Stomach smooth muscle (tissue), 2 donors: ENCODE measurements around the gene CEP57.
"Not testable (repeated sequence)": the region's sequence is repeated elsewhere in the genome, so short reads cannot be mapped to it uniquely, and the experiment has no call there.

Experiments used
- H3K27ac ChIP-seq: one replicate; pipeline ENCODE4 v1.7.0; 2013; ENCODE audit warnings: mild to moderate bottlenecking, low read length, inconsistent platforms
- H3K27me3 ChIP-seq, 2 donors: one replicate each; pipeline ENCODE4 v1.7.0; 2013; ENCODE audit warnings: low read length in 2 of 2; ENCODE audit not compliant: insufficient read depth in 2 of 2, control insufficient read depth in 1 of 2
- H3K36me3 ChIP-seq, 2 donors: one replicate each; pipeline ENCODE4 v1.7.0; 2013; ENCODE audit warnings: low read length in 2 of 2; ENCODE audit not compliant: control insufficient read depth in 2 of 2, insufficient read depth in 2 of 2
- H3K4me1 ChIP-seq: one replicate; pipeline ENCODE4 v1.7.0; 2013; ENCODE audit warnings: low read length; ENCODE audit not compliant: control insufficient read depth, insufficient read depth
- H3K4me3 ChIP-seq, 2 donors: one replicate each; pipeline ENCODE4 v1.7.0; 2013; ENCODE audit warnings: low read length in 2 of 2
- H3K9ac ChIP-seq, 2 donors: one replicate each; pipeline ENCODE4 v1.7.0; 2013; ENCODE audit warnings: low read length in 2 of 2, mild to moderate bottlenecking in 1 of 2
- H3K9me3 ChIP-seq, 2 donors: one replicate each; pipeline ENCODE4 v1.7.0; 2013; ENCODE audit warnings: low read length in 2 of 2; ENCODE audit not compliant: control insufficient read depth in 2 of 2
- donor health status: healthy.
- donor health status: Pancreatic carcinoma.

Gene CEP57

DNA sequence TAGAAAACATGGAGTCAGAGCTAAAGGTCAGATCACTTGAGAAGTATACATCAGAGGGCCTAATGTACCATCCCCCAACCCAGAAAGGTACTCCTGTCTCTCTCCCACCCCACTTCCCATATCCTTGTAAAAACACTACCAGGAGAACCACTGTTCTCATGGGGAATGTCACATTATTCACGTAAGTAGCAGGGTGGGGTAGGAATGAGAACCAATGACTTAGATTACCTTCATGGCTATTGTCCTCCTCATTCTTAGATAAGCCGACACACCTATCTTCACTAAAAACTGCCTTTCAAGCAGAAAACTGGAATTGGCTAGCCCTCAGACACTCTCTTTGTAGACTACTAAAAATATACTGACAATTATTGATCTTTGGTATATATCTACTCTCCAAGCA, 63.6 kb downstream of the CEP57 start:
- no peaks in the 10 kb centered on the region for H3K9me3 ChIP-seq
- peaks cover 7 to 8% of the 10 kb centered on the region in 2 donors for H3K36me3 ChIP-seq
- H3K9ac ChIP-seq = no peak overlapping the region
- no peak overlapping the region for H3K4me3 ChIP-seq
- no peaks in the 10 kb centered on the region for H3K4me1 ChIP-seq
- no peaks in the 10 kb centered on the region for H3K27me3 ChIP-seq
- no peak overlapping the region for H3K27ac ChIP-seq

DNA sequence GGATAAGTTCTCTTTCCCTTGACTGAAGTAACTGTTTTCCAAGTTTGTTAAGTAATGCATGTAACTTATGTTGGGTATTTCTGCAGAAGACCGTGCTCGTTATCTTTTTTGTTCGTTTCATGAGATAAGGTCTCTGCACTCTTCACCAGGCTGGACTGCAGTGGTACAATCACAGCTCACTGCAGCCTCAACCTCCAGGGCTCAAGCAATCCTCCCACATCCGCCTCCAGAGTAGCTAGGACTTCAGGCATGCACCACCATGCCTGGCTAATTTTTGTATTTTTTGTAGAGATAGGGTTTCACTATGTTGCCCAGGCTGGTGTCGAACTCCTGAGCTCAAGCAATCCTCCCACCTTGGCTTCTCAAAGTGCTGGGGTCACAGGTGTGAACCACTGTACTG, 64.1 kb downstream of the CEP57 start:
- H3K27me3 ChIP-seq, H3K4me1 ChIP-seq, H3K4me3 ChIP-seq, H3K36me3 ChIP-seq, H3K27ac ChIP-seq, H3K9me3 ChIP-seq, H3K9ac ChIP-seq: not testable (repeated sequence)

DNA sequence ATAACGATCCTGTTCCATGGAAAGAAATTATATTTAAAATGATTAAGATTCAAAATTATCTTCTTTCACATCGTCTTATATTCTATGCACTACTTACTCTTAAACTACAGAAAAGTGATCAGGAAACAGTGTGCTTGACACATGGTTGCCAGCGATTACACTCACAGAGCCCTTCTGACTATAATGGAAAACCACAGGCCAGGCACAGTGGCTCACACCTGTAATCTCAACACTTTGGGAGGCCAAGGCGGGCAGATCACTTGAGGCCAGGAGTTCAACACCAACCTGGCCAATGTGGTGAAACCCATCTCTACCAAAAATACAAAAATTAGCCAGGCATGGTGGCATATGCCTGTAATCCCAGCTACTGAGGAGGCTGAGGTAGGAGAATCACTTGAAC, 69.7 kb downstream of the CEP57 start:
- H3K4me3 ChIP-seq, H3K9ac ChIP-seq, H3K4me1 ChIP-seq, H3K9me3 ChIP-seq, H3K27me3 ChIP-seq, H3K27ac ChIP-seq: not testable (repeated sequence)
- peaks cover 0 to 15% of the 10 kb centered on the region in 2 donors for H3K36me3 ChIP-seq

DNA sequence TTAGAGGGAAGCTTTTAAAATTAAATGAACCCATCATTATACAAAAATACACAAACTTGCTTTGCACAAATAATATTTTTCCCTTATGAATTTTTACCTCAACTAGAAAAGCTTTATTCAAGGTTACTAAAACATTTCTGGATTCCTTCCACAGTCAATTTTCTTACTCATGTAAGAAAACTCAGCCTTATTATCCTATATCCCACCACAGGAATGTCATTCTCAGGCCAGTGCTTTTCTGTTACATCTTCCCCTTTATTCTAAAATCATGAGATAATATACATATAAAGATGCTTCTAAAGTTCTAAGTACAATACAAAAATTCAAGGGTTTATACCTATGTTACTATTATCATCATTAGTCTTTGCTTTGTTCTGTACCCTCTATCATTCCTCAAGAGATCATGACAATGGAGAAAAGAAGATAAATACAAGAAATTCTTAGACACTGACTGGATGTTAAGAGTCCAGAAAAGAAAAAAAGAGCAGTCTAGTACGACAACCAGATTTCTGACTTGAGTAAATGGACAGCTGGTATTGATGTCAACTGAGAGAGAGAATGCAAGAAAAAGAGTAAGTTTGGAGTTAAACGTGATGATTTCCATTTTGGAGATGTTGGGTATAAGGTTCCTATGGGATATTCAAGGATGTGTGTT, 73.3 kb downstream of the CEP57 start:
- Histone ChIP-seq H3K4me1 (no peaks in the 10 kb centered on the region), H3K27ac (no peak overlapping the region), H3K27me3 (no peaks in the 10 kb centered on the region), H3K9ac (no peak overlapping the region), H3K4me3 (no peak overlapping the region), H3K9me3 (no peaks in the 10 kb centered on the region), H3K36me3 (peaks cover 0 to 9% of the 10 kb centered on the region in 2 donors)

DNA sequence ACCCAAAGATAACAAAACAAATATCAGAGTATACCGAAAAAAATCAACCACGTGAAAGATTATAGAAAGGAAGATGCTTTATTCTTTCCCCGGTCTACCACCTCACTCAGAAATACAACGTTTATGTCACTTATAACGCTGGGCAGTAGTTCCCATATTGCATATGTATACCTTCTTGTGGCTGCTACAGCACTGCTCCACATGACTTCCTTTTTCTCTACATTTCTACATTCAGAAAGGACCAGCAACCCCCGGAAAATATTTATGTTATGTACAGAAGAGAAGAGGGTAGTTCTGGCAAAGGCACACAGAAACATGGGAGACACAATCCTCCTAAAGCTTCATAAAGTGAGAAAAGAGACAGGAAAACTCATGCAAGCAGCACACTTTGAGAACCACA, 76.8 kb downstream of the CEP57 start:
- no peak overlapping the region for H3K4me3 ChIP-seq
- peaks cover 0 to 9% of the 10 kb centered on the region in 2 donors for H3K36me3 ChIP-seq
- no peaks in the 10 kb centered on the region for H3K4me1 ChIP-seq
- no peak overlapping the region for H3K9ac ChIP-seq
- no peaks in the 10 kb centered on the region for H3K27me3 ChIP-seq
- no peak overlapping the region for H3K27ac ChIP-seq
- H3K9me3 ChIP-seq = no peaks in the 10 kb centered on the region

DNA sequence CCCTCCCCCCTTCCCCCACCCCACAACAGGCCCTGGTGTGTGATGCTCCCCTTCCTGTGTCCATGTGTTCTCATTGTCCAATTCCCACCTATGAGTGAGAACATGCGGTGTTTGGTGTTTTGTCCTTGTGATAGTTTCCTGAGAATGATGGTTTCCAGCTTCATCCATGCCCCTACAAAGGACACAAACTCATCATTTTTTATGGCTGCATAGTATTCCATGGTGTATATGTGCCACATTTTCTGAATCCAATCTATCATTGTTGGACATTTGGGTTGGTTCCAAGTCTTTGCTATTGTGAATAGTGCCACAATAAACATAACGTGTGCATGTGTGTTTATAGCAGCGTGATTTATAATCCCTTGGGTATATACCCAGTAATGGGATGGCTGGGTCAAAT, 80.6 kb downstream of the CEP57 start:
- H3K4me1 ChIP-seq, H3K4me3 ChIP-seq, H3K9me3 ChIP-seq, H3K27ac ChIP-seq, H3K9ac ChIP-seq, H3K27me3 ChIP-seq, H3K36me3 ChIP-seq: not testable (repeated sequence)

DNA sequence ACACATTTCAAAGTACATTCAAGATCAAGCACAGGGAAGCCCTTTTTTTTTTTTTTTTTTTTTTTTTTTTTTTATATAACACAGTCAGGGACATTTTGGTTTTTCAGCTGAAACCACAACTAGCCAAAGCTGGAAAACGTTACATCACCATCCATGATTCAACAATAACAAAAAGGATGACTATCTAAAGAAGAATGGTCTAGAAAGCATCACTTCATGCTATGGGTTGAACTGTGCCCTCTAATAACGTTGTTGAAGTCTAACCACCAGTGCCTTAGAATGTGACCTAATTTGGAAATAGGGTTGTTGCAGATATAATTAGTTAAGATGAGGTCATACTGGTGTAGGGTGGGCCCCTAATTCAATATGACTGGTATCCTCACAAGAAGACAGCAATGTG, 87.0 kb downstream of the CEP57 start:
- no peak overlapping the region for H3K9ac ChIP-seq
- peaks cover 0 to 4% of the 10 kb centered on the region in 2 donors for H3K36me3 ChIP-seq
- no peaks in the 10 kb centered on the region for H3K27me3 ChIP-seq
- H3K4me1 ChIP-seq = no peaks in the 10 kb centered on the region
- no peaks in the 10 kb centered on the region for H3K9me3 ChIP-seq
- no peak overlapping the region for H3K27ac ChIP-seq
- H3K4me3 ChIP-seq = no peak overlapping the region
